Caco-2 (cell line): ENCODE measurements around the gene PTEN. TPM values are rescaled to one million over a fixed set of nuclear protein-coding genes. Genes with fewer than 3 reads are reported as not detected.

Experiments used
- BruUV-seq: library from RNA; stranded (reverse); fragments of 400-500 nt; replicated peaks from 2 replicates; lab custom pipeline; 2021; lab: Mats Ljungman, UMichigan
- CTCF ChIA-PET: fragments of 300-600 bp; sonication (Branson Sonifier 250); formaldehyde crosslinking; loops from one replicate; lab custom pipeline; 2022; ENCODE audit warnings: antibody characterized with exemption; lab: Charles Lee
- POLR2A ChIA-PET: fragments of 300-600 bp; sonication (Branson Sonifier 250); formaldehyde crosslinking; loops from one replicate; lab custom pipeline; 2022; ENCODE audit warnings: antibody characterized with exemption; lab: Charles Lee
- DNase-seq, 2 experiments: peaks; one replicate each; pipeline versions ENCODE4 v3.0.0 to v3.0.0-alpha.2; 2020 to 2022
- H3K27me3 ChIP-seq: replicated peaks from 2 replicates; pipeline ENCODE4 v1.6.0; 2011; ENCODE audit warnings: low read length; ENCODE audit not compliant: control insufficient read depth, insufficient read depth
- H3K36me3 ChIP-seq: 2 replicates; pipeline ENCODE4 v1.5.1; 2011; ENCODE audit warnings: low read length; ENCODE audit not compliant: control insufficient read depth, insufficient read depth
- H3K4me1 ChIP-seq: fragments of 250-450 bp; sonication (Bioruptor Pico); 2 replicates; pipeline ENCODE4 v1.5.1; 2020; ENCODE audit warnings: mild to moderate bottlenecking
- H3K4me3 ChIP-seq: 2 replicates; pipeline ENCODE4 v1.5.1; 2011; ENCODE audit warnings: low read depth, mild to moderate bottlenecking, control low read depth, low read length
- H3K9me3 ChIP-seq: fragments of 250-450 bp; sonication (Bioruptor Pico); 2 replicates; pipeline ENCODE4 v1.5.1; 2020; ENCODE audit warnings: mild to moderate bottlenecking, moderate library complexity
- H3K27ac Mint-ChIP-seq: one replicate; pipeline ENCODE4 v1.8.0; 2022; ENCODE audit warnings: mixed read lengths; ENCODE audit not compliant: unreplicated experiment
- H3K27me3 Mint-ChIP-seq: one replicate; pipeline ENCODE4 v1.8.0; 2022; ENCODE audit warnings: mixed read lengths; ENCODE audit not compliant: insufficient read depth, unreplicated experiment
- H3K36me3 Mint-ChIP-seq: one replicate; pipeline ENCODE4 v1.8.0; 2022; ENCODE audit warnings: mild to moderate bottlenecking, mixed read lengths; ENCODE audit not compliant: insufficient read depth, unreplicated experiment
- H3K4me1 Mint-ChIP-seq: one replicate; pipeline ENCODE4 v1.8.0; 2022; ENCODE audit warnings: low read depth, mixed read lengths; ENCODE audit not compliant: unreplicated experiment
- H3K4me3 Mint-ChIP-seq: one replicate; pipeline ENCODE4 v1.8.0; 2022; ENCODE audit warnings: mild to moderate bottlenecking, moderate library complexity, mixed read lengths; ENCODE audit not compliant: unreplicated experiment
- H3K9me3 Mint-ChIP-seq: one replicate; pipeline ENCODE4 v1.8.0; 2022; ENCODE audit warnings: mixed read lengths; ENCODE audit not compliant: unreplicated experiment
- intact Hi-C: fragments of 100-400 bp; cut with micrococcal nuclease; formaldehyde crosslinking; loops from one replicate; pipeline ENCODE4 v1.10.0; 2022; ENCODE audit not compliant: unreplicated experiment
- total RNA-seq: library from RNA; stranded (reverse); gene quantifications from 2 replicates; pipeline ENCODE4 v1.2.3, GENCODE V29; 2022
- TF ChIP-seq, protein P1 (sequence below), 2 experiments: fragments of 200-600 bp in 1 of 2; IDR thresholded peaks; 1 replicate in 1 of 2; 2 replicates in 1 of 2; pipeline versions ENCODE4 v1.5.1 to v1.8.0; 2011 to 2022; ENCODE audit warnings: antibody characterized with exemption in 1 of 2, control low read depth in 1 of 2, inconsistent platforms in 1 of 2, low read depth in 1 of 2, low read length in 1 of 2, mild to moderate bottlenecking in 1 of 2, moderate library complexity in 1 of 2; ENCODE audit not compliant: insufficient read depth in 1 of 2, severe bottlenecking in 1 of 2, unreplicated experiment in 1 of 2

Gene PTEN
- total RNA-seq, 1 experiment from 2014 or later, result 56.3 TPM

- H3K27me3 Mint-ChIP-seq, result no peaks in the 10 kb centered on the region
Observed at GRCh38 chr10:87836098-87836497, 27.3 kb upstream of the PTEN start.

DNA sequence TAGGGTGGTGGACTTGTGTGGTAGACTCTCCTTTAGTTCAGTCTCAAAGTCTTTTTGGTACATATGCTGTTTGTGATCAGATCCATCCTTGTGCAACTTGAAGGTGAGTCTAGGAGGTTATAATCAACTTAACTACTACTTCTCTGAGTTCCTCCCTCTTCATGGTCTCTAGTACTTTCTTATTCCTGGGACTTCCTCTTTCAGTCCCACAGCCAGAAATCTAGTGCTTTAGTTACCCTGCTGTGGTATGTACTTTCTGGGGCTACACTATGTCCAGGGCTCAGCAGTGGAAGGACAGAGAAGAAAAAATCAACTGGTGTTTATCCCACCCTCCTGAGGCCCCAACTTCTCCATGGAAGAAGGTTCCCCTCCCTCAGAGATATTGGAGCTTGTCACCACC is 26.0 kb upstream of the PTEN start:
- CTCF ChIA-PET, result no interaction called here
- POLR2A ChIA-PET, result no interaction called here
- Histone ChIP-seq H3K9me3 (no peaks in the 10 kb centered on the region), H3K27me3 (no peaks in the 10 kb centered on the region), H3K36me3 (no peaks in the 10 kb centered on the region), H3K4me3 (no peak overlapping the region), H3K4me1 (peaks cover 18% of the 10 kb centered on the region)
- no peak overlapping the region for H3K4me3 Mint-ChIP-seq
- no peaks in the 10 kb centered on the region for H3K9me3 Mint-ChIP-seq
- H3K27ac Mint-ChIP-seq, result no peak overlapping the region
- peaks cover 4% of the 10 kb centered on the region for H3K36me3 Mint-ChIP-seq
- BruUV-seq, result no TSS peak
- H3K27me3 Mint-ChIP-seq, result no peaks in the 10 kb centered on the region
- peaks cover 8% of the 10 kb centered on the region for H3K4me1 Mint-ChIP-seq
- TF ChIP-seq, protein P1, sequence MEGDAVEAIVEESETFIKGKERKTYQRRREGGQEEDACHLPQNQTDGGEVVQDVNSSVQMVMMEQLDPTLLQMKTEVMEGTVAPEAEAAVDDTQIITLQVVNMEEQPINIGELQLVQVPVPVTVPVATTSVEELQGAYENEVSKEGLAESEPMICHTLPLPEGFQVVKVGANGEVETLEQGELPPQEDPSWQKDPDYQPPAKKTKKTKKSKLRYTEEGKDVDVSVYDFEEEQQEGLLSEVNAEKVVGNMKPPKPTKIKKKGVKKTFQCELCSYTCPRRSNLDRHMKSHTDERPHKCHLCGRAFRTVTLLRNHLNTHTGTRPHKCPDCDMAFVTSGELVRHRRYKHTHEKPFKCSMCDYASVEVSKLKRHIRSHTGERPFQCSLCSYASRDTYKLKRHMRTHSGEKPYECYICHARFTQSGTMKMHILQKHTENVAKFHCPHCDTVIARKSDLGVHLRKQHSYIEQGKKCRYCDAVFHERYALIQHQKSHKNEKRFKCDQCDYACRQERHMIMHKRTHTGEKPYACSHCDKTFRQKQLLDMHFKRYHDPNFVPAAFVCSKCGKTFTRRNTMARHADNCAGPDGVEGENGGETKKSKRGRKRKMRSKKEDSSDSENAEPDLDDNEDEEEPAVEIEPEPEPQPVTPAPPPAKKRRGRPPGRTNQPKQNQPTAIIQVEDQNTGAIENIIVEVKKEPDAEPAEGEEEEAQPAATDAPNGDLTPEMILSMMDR (IDR thresholded peaks at IDR 0.05; ENCODE audit: insufficient read depth in 1 of 2, low read depth in 1 of 2, low read length in 1 of 2, severe bottlenecking in 1 of 2, unreplicated experiment in 1 of 2), result no peak
- no peak for DNase-seq
- intact Hi-C loops, result no loop called here

More at GRCh38 chr10:87836098-87836497, 27.3 kb upstream of the PTEN start:
- TF ChIP-seq, protein P1 (IDR thresholded peaks at IDR 0.05; ENCODE audit: insufficient read depth in 1 of 2, low read depth in 1 of 2, low read length in 1 of 2, severe bottlenecking in 1 of 2, unreplicated experiment in 1 of 2), result no peak
- CTCF ChIA-PET, result no interaction called here
- Mint-ChIP-seq H3K4me3 (no peak overlapping the region), H3K27ac (no peak overlapping the region), H3K9me3 (no peaks in the 10 kb centered on the region), H3K36me3 (no peaks in the 10 kb centered on the region), H3K4me1 (peaks cover 6% of the 10 kb centered on the region)
- BruUV-seq, result no TSS peak
- intact Hi-C loops, result no loop called here
- Histone ChIP-seq H3K27me3 (no peaks in the 10 kb centered on the region), H3K4me1 (peaks cover 4% of the 10 kb centered on the region), H3K4me3 (no peak overlapping the region), H3K36me3 (no peaks in the 10 kb centered on the region), H3K9me3 (no peaks in the 10 kb centered on the region)
- POLR2A ChIA-PET, result no interaction called here
- no peak for DNase-seq

DNA sequence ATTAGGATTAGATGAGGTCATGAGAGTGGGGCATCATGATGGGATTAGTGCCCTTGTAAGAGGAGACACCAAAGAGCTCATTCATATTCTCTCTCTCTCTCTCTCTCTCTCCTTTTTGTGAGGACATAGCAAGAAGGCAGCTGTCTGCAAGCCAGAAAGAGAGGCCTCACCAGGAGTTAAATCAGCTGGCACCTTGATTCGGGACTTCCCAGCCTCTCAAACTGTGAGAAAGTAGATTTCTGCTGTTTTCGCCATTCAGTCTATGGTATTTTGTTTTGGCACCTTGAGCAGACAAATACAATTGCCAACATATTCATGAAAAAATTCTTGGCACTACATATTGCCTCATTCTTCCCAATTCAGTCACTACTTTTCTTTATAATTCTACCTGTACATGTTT is 24.8 kb upstream of the PTEN start:
- Mint-ChIP-seq H3K27ac (no peak overlapping the region), H3K4me3 (no peak overlapping the region), H3K9me3 (no peaks in the 10 kb centered on the region), H3K4me1 (peaks cover 6% of the 10 kb centered on the region), H3K36me3 (peaks cover 7% of the 10 kb centered on the region), H3K27me3 (no peaks in the 10 kb centered on the region)
- Histone ChIP-seq H3K9me3 (no peaks in the 10 kb centered on the region), H3K36me3 (no peaks in the 10 kb centered on the region), H3K4me1 (peaks cover 25% of the 10 kb centered on the region), H3K4me3 (no peak overlapping the region), H3K27me3 (no peaks in the 10 kb centered on the region)
- TF ChIP-seq, protein P1 (IDR thresholded peaks at IDR 0.05; ENCODE audit: insufficient read depth in 1 of 2, low read depth in 1 of 2, low read length in 1 of 2, severe bottlenecking in 1 of 2, unreplicated experiment in 1 of 2), result no peak
- no TSS peak for BruUV-seq
- ChIA-PET CTCF (no interaction called here), POLR2A (no interaction called here)
- intact Hi-C loops, result no loop called here
- no peak for DNase-seq
